Thyroid gland (tissue), 4 donors: Measurements from ENCODE around the gene CFAP43.

Experiments used
- CTCF ChIP-seq, 6 experiments: fragments of 200-600 bp in 3 of 6; fragments of 450-650 bp in 3 of 6; sonication (generic) in 3 of 6; IDR thresholded peaks; one replicate each; pipeline ENCODE4 v1.5.1; 2016 to 2019; ENCODE audit warnings: antibody characterized with exemption in 6 of 6, mild to moderate bottlenecking in 2 of 6, inconsistent platforms in 1 of 6, moderate library complexity in 1 of 6
- POLR2A ChIP-seq, 2 donors: fragments of 450-650 bp; IDR thresholded peaks; one replicate each; pipeline ENCODE4 v1.6.1; 2017; ENCODE audit warnings: antibody characterized with exemption in 2 of 2, mild to moderate bottlenecking in 2 of 2, moderate library complexity in 1 of 2

- TF ChIP-seq CTCF (IDR thresholded peaks at IDR 0.05) (no peak), POLR2A (IDR thresholded peaks at IDR 0.05) (no peak)
Measured at GRCh38 chr10:104150139-104150538, 82.0 kb downstream of the CFAP43 start.
